Activated gamma-delta T cell treated with anti-CD3 and anti-CD28 coated beads, Interleukin-2, amount 50 U/mL, for 16 hours (primary cell): Measurements from ENCODE around the gene TSPOAP1.

Experiments
- DNase-seq: peaks from one replicate; pipeline ENCODE4 v3.0.0-alpha.2; 2020; ENCODE audit warnings: low read depth

The TSPOAP1 gene

GRCh38 chr17:58317421-58318064 is 11.1 kb downstream of the TSPOAP1 start:
- DNase-seq = peak; percentile 65

- DNase-seq = no peak
Measured at GRCh38 chr17:58316260-58316960, 12.2 kb downstream of the TSPOAP1 start.

- DNase-seq = no peak
Measured at GRCh38 chr17:58315750-58316149, 12.8 kb downstream of the TSPOAP1 start.

- DNase-seq = no peak
Measured at GRCh38 chr17:58315281-58315711, 13.3 kb downstream of the TSPOAP1 start.

GRCh38 chr17:58314706-58315015 is 13.9 kb downstream of the TSPOAP1 start:
- no peak for DNase-seq

- DNase-seq = no peak
Measured at GRCh38 chr17:58313815-58314705, 14.5 kb downstream of the TSPOAP1 start.

GRCh38 chr17:58312829-58313228 is 15.8 kb downstream of the TSPOAP1 start:
- no peak for DNase-seq

- DNase-seq = no peak
Measured at GRCh38 chr17:58312021-58312630, 16.5 kb downstream of the TSPOAP1 start.

GRCh38 chr17:58311429-58311894 is 17.1 kb downstream of the TSPOAP1 start:
- no peak for DNase-seq

- no peak for DNase-seq
Measured at GRCh38 chr17:58310511-58311428, 17.8 kb downstream of the TSPOAP1 start.

- DNase-seq = no peak
Measured at GRCh38 chr17:58309918-58310259, 18.7 kb downstream of the TSPOAP1 start.

- no peak for DNase-seq
Measured at GRCh38 chr17:58308985-58309917, 19.3 kb downstream of the TSPOAP1 start.

GRCh38 chr17:58308173-58308984 is 20.2 kb downstream of the TSPOAP1 start:
- no peak for DNase-seq

- DNase-seq = no peak
Measured at GRCh38 chr17:58307468-58308172, 21.0 kb downstream of the TSPOAP1 start.

- no peak for DNase-seq
Measured at GRCh38 chr17:58306131-58306951, 22.3 kb downstream of the TSPOAP1 start.

GRCh38 chr17:58305626-58306025 is 23.0 kb downstream of the TSPOAP1 start:
- DNase-seq = no peak

- DNase-seq = no peak
Measured at GRCh38 chr17:58304750-58305486, 23.7 kb downstream of the TSPOAP1 start.
